Glutamatergic neuron (in vitro differentiated cells): ENCODE results near the gene PRMT6. TPM values are rescaled to one million over a fixed set of nuclear protein-coding genes. Genes with fewer than 3 reads are reported as not detected.

Experiments used
- DNase-seq: peaks from one replicate; pipeline ENCODE4 v3.0.0; 2022
- H3K27ac Mint-ChIP-seq: one replicate; pipeline ENCODE4 v1.8.0; 2020; ENCODE audit warnings: mild to moderate bottlenecking, mixed read lengths, inconsistent platforms; ENCODE audit not compliant: unreplicated experiment
- H3K27me3 Mint-ChIP-seq: one replicate; pipeline ENCODE4 v1.8.0; 2020; ENCODE audit warnings: mild to moderate bottlenecking, moderate library complexity, mixed read lengths, inconsistent platforms; ENCODE audit not compliant: unreplicated experiment
- H3K36me3 Mint-ChIP-seq: one replicate; pipeline ENCODE4 v1.8.0; 2020; ENCODE audit warnings: mild to moderate bottlenecking, mixed read lengths, inconsistent platforms; ENCODE audit not compliant: unreplicated experiment
- H3K4me1 Mint-ChIP-seq: one replicate; pipeline ENCODE4 v1.8.0; 2020; ENCODE audit warnings: mild to moderate bottlenecking, low read depth, mixed read lengths, inconsistent platforms; ENCODE audit not compliant: unreplicated experiment
- H3K4me3 Mint-ChIP-seq: one replicate; pipeline ENCODE4 v1.8.0; 2020; ENCODE audit warnings: mild to moderate bottlenecking, mixed read lengths, inconsistent platforms; ENCODE audit not compliant: unreplicated experiment
- H3K9me3 Mint-ChIP-seq: one replicate; pipeline ENCODE4 v1.8.0; 2020; ENCODE audit warnings: mild to moderate bottlenecking, moderate library complexity, mixed read lengths, inconsistent platforms; ENCODE audit not compliant: unreplicated experiment
- long read RNA-seq: library from polyadenylated mRNA; unstranded; transcript quantifications from one replicate; pipeline ENCODE4 v2.0.0, GENCODE V29; 2020; ENCODE audit not compliant: unreplicated experiment
- total RNA-seq: library from RNA; stranded (reverse); fragmentation: NEBNext Ultra II Directional; extraction: Animal tissue kit (Norgen Biotek cat#: 25700); gene quantifications from one replicate; pipeline ENCODE4 v1.2.1, GENCODE V29; 2021; ENCODE audit not compliant: unreplicated experiment
- TF ChIP-seq, protein P1 (sequence below): fragments of 200-600 bp; sonication (generic); IDR thresholded peaks from one replicate; pipeline ENCODE4 v1.5.0; 2021; ENCODE audit not compliant: partially characterized antibody, unreplicated experiment

Gene PRMT6
- 16.8 TPM for total RNA-seq
- long read RNA-seq, transcript PRMT6-201 (1 exons, 2,616 nt), result major isoform, 18 of 18 reads
- long read RNA-seq, partial matches to known transcripts, result 0 of 18 reads
- long read RNA-seq, other reads (novel, unspliced or antisense), result 0 of 18 reads

DNA sequence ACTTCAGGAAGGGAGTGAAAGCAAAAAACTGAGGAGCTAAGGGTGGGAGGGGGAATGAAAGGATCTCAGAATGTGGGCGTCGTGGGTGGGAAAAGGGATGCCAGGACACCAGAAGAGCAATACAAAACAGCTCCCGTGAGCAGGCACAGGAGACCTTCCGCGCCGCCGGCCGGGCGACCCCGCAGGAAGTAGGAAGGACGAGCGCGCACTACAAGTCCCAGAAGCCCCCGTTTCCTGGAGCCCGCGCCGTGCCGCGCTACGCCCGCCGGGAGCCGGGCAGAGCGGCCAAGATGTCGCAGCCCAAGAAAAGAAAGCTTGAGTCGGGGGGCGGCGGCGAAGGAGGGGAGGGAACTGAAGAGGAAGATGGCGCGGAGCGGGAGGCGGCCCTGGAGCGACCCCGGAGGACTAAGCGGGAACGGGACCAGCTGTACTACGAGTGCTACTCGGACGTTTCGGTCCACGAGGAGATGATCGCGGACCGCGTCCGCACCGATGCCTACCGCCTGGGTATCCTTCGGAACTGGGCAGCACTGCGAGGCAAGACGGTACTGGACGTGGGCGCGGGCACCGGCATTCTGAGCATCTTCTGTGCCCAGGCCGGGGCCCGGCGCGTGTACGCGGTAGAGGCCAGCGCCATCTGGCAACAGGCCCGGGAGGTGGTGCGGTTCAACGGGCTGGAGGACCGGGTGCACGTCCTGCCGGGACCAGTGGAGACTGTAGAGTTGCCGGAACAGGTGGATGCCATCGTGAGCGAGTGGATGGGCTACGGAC, at the start of gene PRMT6:
Gene PRMT6, plus strand, starts transcription at position 249 of the 771 bp plus-strand sequence. Its CDS starts 42 bp downstream, at position 291.
- Mint-ChIP-seq H3K27me3 (peaks cover 10% of the 10 kb centered on the region), H3K4me1 (peaks cover 11% of the 10 kb centered on the region), H3K9me3 (peaks cover 14% of the 10 kb centered on the region), H3K36me3 (no peaks in the 10 kb centered on the region), H3K27ac (peak within 1 kb of the TSS; percentile 90), H3K4me3 (peak within 1 kb of the TSS; percentile 96)
- peak; percentile 89 for DNase-seq
- TF ChIP-seq, protein P1, sequence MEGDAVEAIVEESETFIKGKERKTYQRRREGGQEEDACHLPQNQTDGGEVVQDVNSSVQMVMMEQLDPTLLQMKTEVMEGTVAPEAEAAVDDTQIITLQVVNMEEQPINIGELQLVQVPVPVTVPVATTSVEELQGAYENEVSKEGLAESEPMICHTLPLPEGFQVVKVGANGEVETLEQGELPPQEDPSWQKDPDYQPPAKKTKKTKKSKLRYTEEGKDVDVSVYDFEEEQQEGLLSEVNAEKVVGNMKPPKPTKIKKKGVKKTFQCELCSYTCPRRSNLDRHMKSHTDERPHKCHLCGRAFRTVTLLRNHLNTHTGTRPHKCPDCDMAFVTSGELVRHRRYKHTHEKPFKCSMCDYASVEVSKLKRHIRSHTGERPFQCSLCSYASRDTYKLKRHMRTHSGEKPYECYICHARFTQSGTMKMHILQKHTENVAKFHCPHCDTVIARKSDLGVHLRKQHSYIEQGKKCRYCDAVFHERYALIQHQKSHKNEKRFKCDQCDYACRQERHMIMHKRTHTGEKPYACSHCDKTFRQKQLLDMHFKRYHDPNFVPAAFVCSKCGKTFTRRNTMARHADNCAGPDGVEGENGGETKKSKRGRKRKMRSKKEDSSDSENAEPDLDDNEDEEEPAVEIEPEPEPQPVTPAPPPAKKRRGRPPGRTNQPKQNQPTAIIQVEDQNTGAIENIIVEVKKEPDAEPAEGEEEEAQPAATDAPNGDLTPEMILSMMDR, result no peak

DNA sequence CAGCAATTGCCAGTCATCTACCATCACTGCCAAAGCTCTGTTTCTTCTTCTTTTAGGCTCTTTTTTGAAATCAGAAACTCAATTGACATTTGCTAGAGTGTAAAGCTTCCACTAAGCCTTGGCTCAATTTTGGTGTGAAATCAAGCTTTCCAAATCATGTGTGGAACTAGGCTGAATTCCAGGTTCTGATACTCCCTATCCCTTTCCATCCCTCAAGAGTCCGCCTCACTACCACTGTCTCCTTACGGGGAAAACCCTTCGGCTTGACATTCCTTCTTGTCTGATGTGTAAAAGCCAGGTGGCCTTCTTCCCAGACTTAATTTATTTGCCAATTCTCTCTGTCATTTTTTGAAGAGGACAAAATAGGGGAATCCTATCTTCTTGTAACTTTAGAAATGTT, 47.2 kb upstream of the PRMT6 start:
- no peaks in the 10 kb centered on the region for H3K9me3 Mint-ChIP-seq
- no peak overlapping the region for H3K4me3 Mint-ChIP-seq
- H3K27me3 Mint-ChIP-seq, result no peaks in the 10 kb centered on the region
- H3K27ac Mint-ChIP-seq, result no peak overlapping the region
- no peaks in the 10 kb centered on the region for H3K4me1 Mint-ChIP-seq
- TF ChIP-seq, protein P1, result no peak
- no peak for DNase-seq
- H3K36me3 Mint-ChIP-seq, result no peaks in the 10 kb centered on the region

DNA sequence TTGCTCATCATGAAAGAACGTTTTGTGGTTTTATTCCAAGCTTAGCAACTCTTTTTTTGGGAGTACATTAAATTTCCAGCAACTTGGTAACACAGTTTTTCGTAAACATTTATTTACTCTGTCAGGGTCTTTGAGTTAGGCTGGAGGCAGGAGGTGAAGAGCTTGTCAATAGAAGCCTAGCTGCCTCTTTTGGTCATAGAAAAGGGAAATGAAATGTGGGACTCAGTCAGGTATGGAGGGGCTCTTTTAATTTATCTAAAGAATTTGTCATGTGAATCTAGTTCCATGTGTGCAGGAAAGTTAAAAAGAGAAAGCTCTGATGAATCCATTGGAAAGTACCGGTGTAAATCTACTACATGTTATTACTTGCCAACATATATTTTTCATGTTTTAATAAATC, 45.9 kb upstream of the PRMT6 start:
- no peaks in the 10 kb centered on the region for H3K27me3 Mint-ChIP-seq
- no peak overlapping the region for H3K27ac Mint-ChIP-seq
- H3K4me3 Mint-ChIP-seq, result no peak overlapping the region
- TF ChIP-seq, protein P1, result no peak
- H3K9me3 Mint-ChIP-seq, result no peaks in the 10 kb centered on the region
- no peaks in the 10 kb centered on the region for H3K4me1 Mint-ChIP-seq
- H3K36me3 Mint-ChIP-seq, result no peaks in the 10 kb centered on the region
- no peak for DNase-seq

DNA sequence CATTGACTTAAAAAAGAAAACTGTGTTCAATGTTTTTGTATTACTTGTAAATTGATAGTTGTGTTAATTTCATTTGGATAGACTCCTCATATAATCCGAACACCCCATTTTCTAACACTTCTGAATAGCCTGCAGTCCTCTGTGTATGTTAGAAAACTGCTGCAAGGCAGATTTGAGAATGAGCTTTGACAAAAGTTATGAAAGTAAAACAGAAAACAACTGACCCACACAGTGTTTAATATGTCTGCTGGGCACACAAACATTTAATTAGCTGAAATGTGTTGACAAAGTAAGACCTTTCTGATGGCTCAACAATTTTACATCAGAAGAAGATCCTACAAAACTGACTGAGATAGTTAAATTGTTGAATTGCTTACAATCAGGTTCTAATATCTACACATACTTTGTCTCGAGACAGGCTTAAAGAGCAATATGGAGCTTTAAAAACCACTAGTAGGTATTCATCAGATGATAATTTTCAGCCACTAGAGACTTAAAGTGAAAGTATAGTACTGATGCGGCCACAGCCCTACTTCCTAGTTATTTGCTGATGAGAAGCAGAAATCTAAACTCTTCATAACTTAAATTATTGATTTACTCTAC, 40.0 kb upstream of the PRMT6 start:
- Mint-ChIP-seq H3K4me3 (no peak overlapping the region), H3K9me3 (no peaks in the 10 kb centered on the region), H3K4me1 (no peaks in the 10 kb centered on the region), H3K27me3 (no peaks in the 10 kb centered on the region), H3K27ac (no peak overlapping the region), H3K36me3 (no peaks in the 10 kb centered on the region)
- DNase-seq, result no peak
- TF ChIP-seq, protein P1, result no peak

DNA sequence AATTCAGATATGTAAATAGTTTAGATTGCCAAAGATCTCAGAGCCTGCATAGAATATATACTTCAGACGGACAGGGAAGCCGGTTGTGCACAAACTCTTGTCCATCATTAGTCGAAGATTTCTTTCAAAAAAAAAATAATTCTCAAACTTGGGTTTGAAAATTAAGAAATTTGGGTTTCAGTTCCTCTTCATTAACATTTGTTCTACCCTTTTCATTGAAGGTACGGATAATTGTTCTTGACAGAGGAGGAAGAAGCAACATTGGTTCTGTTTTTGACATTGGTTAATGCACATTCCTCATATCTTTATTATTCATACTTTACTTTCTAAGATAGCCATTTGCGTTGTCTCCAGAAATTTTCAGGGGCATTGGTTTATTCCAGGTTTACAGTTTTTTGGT, 38.0 kb upstream of the PRMT6 start:
- TF ChIP-seq, protein P1, result no peak
- Mint-ChIP-seq H3K36me3 (no peaks in the 10 kb centered on the region), H3K4me3 (no peak overlapping the region), H3K4me1 (no peaks in the 10 kb centered on the region), H3K9me3 (no peaks in the 10 kb centered on the region), H3K27ac (no peak overlapping the region), H3K27me3 (no peaks in the 10 kb centered on the region)
- no peak for DNase-seq
